ENCODE results near the gene TRPM7.

TRPM7 gene

GRCh38 chr15:50513001-50513400 is 173.6 kb downstream of the TRPM7 start:
- no peak for DNase-seq
- intact Hi-C loops (cut with DNase I), result no loop called here

Measured in head of caudate nucleus (tissue), 42 donors.